Activated naive CD4-positive, alpha-beta T cell treated with anti-CD3 and anti-CD28 coated beads, Interleukin-2, amount 50 U/mL, for 72 hours (primary cell): Measurements from ENCODE around the gene CCDC88B. TPM values are rescaled to one million over a fixed set of nuclear protein-coding genes. Genes with fewer than 3 reads are reported as not detected.
A peak's percentile ranks its signal among the peaks of the same experiment; 100 is the strongest.

Experiments
- ATAC-seq, 2 donors: fragments of 150-1000 bp; cut with Tn5 transposase; 2 replicates each; pipeline ENCODE4 v1.10.0; 2021; ENCODE audit warnings: mild to moderate bottlenecking in 2 of 2, moderate library complexity in 2 of 2
- DNase-seq, 2 donors: peaks; one replicate each; pipeline ENCODE4 v3.0.0; 2021 to 2022; ENCODE audit warnings: low spot score in 2 of 2
- H3K27ac Mint-ChIP-seq, 2 donors: one replicate each; pipeline ENCODE4 v1.8.0; 2022; ENCODE audit warnings: mild to moderate bottlenecking in 2 of 2, mixed read lengths in 2 of 2
- H3K36me3 Mint-ChIP-seq, 2 donors: one replicate each; pipeline ENCODE4 v1.8.0; 2022; ENCODE audit warnings: mixed read lengths in 2 of 2
- H3K9me3 Mint-ChIP-seq, 2 donors: one replicate each; pipeline ENCODE4 v1.8.0; 2022; ENCODE audit warnings: mixed read lengths in 2 of 2
- total RNA-seq, 2 donors: library from RNA; stranded (reverse); gene quantifications; one replicate each; pipeline ENCODE4 v1.2.3, GENCODE V29; 2022

Gene CCDC88B
- total RNA-seq, 2 donors from 2014 or later: 75.0 to 103 TPM

DNA sequence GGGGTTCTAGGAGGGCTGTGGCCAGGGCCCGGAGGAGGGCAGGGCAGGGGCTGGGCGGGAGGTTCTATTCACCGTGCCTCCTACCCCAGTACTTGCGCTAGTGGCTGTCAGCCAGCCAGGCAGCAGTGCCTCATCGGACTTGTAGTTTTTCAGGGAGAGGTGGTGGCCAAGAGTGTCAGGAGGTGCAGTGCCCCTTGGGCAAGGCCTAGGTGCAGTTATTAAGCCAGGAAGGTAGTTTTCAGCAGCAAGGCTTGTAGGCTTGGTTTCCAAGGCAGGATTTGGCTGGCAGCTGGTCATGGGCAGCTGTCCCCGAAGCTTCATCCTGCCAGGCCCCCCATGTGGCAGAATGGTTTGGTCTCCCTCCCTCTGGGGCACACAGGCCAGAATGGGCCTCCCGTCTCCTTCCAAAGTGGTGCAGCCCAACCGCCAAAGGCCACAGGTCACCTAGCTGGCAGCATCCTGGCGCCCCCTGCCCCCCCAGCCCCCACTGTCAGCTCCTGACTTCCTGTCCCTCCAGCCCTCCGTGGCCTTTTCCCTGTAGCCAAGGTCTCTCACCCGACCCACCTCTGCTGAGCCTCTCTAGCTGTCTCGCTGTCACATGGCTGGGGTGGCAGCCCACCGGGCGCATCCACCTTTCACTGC lies 8.5 kb downstream of the CCDC88B start:
- DNase-seq (no peak), ATAC-seq (no peak)
- Mint-ChIP-seq H3K36me3 (no peaks in the 10 kb centered on the region), H3K9me3 (no peaks in the 10 kb centered on the region), H3K27ac (peak overlapping the region in 1 of 2 donors; percentile 36)

DNA sequence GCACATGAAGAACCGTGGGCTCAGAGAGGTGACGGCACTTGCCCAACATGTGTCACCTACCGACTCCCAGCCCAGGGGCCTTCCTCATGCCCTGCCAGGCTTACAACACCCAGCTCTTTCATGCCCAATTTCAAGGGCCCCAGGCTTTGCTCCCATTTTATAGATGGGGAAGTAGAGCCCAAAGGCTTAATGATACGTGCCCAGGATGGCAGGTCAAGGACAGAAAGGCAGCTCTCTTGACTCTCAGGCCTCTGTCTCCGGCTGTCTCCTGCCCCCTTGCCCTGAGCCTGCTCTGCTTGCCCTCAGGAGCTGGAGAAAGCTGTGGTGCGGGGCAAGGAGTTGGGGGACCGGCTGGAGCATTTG lies 9.0 kb downstream of the CCDC88B start:
- no peak for ATAC-seq
- Mint-ChIP-seq H3K27ac (peak overlapping the region in 1 of 2 donors; percentile 84), H3K9me3 (no peaks in the 10 kb centered on the region), H3K36me3 (no peaks in the 10 kb centered on the region)
- DNase-seq: no peak

DNA sequence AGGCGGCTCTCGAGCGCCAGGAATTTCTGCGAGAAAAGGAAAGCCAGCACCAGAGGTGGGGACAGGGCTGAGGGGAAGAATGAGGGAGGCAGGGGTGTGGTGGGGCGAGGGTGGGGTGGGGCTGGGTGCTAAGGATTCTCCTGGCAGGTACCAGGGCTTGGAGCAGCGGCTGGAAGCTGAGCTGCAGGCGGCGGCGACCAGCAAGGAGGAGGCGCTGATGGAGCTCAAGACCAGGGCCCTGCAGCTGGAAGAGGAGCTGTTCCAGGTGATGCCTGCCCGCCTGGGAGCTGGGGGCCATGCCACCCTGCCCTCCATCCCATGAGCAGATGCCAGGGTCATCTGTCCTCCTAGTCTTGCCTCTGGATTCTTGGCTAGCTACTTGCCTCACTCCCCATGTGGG lies 9.4 kb downstream of the CCDC88B start:
- no peak for ATAC-seq
- no peaks in the 10 kb centered on the region for H3K9me3 Mint-ChIP-seq
- H3K27ac Mint-ChIP-seq: peak overlapping the region in 1 of 2 donors; percentile 84

DNA sequence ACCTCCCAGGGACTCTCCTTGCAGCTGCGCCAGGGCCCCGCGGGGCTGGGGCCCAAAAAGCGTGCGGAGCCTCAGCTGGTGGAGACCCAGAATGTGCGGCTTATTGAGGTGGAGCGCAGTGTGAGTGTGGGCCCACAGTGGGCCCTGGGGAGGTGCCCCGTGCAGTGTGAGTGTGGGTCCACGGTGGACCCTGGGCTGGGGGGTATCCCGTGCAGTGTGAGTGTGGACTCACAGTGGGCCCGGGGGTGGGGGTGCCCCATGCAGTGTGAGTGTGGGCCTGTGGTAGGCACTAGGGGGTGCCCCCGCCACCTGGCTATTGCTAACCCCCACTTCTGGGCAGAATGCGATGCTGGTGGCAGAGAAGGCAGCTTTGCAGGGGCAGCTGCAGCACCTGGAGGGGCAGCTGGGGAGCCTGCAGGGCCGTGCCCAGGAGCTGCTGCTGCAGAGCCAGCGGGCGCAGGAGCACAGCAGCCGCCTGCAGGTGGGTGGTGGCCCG lies 11.2 kb downstream of the CCDC88B start:
- no peaks in the 10 kb centered on the region for H3K9me3 Mint-ChIP-seq
- ATAC-seq: no peak

More for the DNA sequence above, 9.4 kb downstream of the CCDC88B start:
- no peaks in the 10 kb centered on the region for H3K36me3 Mint-ChIP-seq
- DNase-seq: no peak

DNA sequence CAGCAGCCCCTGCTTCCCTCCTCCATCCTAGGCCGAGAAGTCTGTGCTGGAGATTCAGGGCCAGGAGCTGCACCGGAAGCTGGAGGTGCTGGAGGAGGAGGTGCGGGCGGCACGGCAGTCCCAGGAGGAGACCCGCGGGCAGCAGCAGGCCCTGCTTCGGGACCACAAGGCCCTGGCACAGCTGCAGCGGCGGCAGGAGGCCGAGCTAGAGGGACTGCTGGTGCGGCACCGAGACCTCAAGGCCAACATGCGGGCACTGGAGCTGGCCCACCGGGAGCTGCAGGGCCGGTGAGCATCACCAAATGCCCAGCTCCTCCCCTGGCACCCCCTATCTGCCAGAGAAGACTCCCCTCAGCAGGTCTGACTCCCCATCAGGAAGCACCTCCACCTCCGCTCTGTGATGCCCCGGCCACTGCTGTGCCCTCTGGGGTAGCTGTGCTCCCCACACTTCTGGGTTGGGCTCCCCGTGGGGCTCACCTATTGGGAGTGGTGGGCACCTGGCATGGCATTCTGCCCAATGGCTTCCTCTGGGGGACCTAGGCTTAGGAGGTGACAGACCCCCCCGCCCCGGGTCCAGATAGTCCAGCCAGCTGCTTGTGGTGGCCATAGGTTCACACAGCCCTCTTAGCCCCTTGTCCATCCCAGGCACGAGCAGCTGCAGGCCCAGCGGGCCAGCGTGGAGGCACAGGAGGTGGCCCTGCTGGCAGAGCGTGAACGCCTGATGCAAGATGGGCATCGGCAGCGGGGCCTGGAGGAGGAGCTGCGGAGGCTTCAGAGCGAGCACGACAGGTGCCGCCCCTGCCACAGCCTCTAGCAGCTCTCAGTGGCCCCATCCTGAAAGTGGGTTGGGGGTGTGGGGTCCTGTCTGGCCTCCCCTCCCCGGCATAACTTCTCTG lies 12.3 kb downstream of the CCDC88B start:
- no peaks in the 10 kb centered on the region for H3K9me3 Mint-ChIP-seq
- DNase-seq (no peak), ATAC-seq (no peak)
- no peak overlapping the region for H3K27ac Mint-ChIP-seq
- H3K36me3 Mint-ChIP-seq: no peaks in the 10 kb centered on the region

More for the DNA sequence above, 11.2 kb downstream of the CCDC88B start:
- H3K27ac Mint-ChIP-seq: no peak overlapping the region
- no peak for DNase-seq
- no peaks in the 10 kb centered on the region for H3K36me3 Mint-ChIP-seq

DNA sequence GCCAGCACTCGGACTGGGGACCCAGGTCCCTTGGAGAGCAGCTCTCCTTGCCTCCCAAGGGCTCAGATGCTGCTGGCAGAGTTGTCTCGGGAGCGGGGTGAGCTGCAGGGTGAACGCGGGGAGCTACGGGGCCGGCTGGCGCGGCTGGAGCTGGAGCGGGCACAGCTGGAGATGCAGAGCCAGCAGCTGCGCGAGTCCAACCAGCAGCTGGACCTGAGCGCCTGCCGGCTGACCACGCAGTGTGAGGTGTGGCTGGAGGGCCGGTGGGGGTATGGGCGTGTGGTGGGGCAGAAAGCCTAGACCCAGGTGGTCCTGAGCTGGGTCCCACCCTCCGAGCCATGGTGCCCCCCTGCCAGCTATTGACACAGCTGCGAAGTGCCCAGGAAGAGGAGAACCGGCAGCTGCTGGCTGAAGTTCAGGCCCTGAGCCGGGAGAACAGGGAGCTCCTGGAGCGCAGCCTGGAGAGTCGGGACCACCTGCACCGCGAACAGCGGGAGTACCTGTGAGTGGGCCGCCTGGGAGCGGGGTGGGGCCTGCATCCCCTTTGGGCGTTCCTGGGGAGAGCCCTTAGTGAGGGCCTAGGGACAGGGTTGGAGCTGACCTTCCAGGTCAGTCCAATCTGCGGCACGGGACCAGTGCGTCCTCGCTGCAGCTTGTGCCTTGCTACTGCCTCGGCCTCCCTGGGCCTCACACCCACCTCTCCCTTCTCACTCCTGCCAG lies 13.2 kb downstream of the CCDC88B start:
- ATAC-seq: no peak
- Mint-ChIP-seq H3K27ac (no peak overlapping the region), H3K36me3 (no peaks in the 10 kb centered on the region), H3K9me3 (no peaks in the 10 kb centered on the region)
- DNase-seq: no peak

DNA sequence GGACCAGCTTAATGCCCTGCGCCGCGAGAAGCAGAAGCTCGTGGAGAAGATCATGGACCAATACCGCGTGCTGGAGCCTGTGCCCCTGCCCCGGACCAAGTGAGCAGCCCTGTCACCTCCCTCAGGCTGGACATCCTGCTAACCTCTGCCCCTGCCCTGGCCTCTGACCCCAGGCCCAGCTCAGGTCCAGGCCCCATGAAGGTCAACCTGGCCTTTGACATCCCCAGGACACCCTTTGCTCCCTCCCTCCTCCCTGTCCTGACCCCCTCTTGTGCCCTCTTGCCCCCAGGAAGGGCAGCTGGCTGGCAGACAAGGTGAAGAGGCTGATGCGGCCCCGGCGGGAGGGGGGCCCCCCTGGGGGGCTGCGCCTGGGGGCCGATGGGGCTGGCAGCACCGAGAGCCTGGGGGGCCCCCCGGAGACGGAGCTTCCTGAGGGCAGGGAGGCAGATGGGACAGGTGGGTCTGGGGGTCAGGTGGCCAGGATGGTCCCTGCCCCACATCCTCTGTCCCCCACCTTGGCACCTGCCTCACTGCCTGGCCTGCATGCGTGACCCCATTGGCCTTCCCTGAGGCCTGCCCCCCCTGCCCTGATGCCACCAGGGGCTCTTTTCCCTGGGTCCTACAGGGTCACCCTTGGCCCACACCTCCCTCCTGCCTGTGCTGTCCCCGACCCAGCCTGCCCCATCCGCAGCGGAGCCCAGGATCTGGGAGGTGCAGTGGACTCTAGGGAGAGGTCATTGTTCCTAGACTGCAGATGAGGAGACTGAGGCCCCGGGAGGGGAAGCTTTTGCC lies 13.9 kb downstream of the CCDC88B start:
- H3K27ac Mint-ChIP-seq: no peak overlapping the region
- ATAC-seq (no peak), DNase-seq (no peak)
- no peaks in the 10 kb centered on the region for H3K9me3 Mint-ChIP-seq
- H3K36me3 Mint-ChIP-seq: no peaks in the 10 kb centered on the region

DNA sequence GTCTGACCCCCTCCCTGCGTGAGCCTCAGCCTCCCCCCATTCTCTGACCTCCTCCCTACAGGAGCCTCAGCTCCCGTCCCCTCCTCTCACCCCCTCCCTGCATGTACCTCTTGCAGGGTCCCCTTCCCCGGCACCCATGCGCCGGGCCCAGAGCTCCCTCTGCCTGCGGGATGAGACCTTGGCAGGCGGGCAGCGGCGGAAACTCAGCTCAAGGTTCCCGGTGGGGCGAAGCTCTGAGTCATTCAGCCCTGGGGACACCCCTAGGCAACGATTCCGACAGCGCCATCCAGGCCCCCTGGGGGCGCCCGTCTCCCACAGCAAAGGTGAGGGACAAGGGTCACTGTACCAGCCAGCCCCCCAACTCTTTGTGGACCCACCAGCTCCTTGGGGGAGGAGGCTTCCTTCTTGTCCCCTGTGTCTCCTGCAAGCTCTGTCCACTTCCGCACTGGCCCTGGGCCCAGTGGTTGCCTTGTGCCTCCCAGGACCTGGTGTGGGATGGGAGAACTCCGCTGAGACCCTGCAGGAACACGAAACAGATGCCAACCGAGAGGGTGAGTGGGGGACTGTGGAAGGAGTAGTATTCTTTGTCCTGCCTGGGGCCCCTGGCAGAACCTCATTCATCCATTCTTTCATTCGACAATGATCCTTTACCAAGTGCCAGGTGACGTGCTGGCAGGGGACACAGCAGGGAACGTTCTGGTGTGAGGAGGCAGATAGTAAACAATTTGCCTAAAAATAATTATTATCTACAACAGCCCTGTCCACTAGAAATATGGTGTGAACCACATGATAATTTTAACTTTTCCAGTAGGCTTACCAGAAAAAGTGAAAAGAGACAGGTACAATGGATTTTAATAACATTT lies 15.3 kb downstream of the CCDC88B start:
- Mint-ChIP-seq H3K9me3 (no peaks in the 10 kb centered on the region), H3K36me3 (peaks cover 9% of the 10 kb centered on the region in 2 donors), H3K27ac (no peak overlapping the region)
- peak in 1 of 2 donors; percentile 31 for ATAC-seq
- no peak for DNase-seq

DNA sequence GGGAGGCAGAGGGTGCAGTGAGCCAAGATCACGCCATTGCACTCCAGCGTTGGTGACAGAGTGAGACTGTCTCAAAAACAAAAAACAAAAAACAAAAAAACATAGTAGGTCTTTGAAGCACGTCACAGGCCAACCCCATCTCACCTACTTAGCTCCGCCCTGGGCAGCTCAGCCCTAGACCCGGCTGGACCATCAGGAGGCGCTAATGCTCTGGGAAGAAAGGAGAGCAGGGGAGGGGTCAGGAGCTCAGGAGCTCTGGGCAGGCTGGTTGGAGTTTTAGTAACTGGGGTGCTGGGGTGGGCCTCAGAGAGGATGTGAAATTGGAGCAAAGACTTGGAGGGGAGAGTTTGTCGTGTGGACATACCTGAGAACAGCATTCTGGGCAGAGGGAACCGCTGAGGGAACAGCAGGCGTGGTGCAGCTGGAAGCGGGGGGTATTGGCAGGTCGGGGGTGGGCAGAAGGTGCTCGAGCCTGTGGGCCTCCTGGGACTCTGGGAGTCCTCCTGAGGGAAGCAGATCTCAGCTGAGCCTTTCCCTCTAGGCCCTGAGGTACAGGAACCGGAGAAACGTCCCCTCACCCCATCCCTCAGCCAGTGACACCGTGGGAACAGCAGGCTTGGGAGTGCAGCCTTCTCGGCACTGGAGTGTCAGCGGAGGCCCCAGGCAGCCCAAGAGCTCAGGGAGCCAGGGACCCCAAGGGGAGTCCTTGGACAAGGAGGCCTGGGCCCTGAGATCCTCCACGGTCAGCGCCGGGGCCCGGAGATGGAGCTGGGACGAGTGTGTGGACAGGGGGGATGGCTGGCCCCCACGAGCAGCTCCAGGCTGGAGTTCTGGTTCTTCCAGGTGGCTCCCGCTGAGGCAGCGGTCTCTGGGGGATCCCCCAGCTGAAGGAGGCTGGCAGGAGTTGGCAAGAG lies 16.8 kb downstream of the CCDC88B start:
- DNase-seq (peak in 1 of 2 donors; percentile 75), ATAC-seq (peak in 1 of 2 donors; percentile 29)
- Mint-ChIP-seq H3K27ac (peak overlapping the region in 1 of 2 donors; percentile 31), H3K36me3 (peaks cover 10 to 19% of the 10 kb centered on the region in 2 donors), H3K9me3 (no peaks in the 10 kb centered on the region)

DNA sequence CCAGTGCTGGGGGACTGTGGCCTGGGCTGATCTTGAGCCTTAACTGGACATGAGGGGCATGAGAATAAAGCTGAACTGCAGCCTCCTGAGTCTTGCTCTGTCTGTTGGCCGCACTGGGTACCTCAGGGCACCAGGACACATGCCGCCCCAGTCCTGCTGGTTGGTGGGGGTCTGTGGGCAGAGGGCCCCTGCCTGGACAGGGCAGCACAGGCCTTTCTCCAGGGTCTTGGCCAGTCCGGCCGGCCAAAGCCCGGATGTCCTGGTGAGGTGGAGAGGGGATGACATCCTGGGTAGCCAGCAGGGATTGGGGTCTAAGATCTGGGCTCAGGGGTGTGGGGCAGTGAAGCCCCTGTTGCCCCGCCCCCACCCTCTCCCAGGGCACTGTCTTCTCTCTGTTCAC lies 17.4 kb downstream of the CCDC88B start:
- peaks cover 10 to 19% of the 10 kb centered on the region in 2 donors for H3K36me3 Mint-ChIP-seq
- no peaks in the 10 kb centered on the region for H3K9me3 Mint-ChIP-seq
- no peak for DNase-seq
- no peak for ATAC-seq
- peak overlapping the region; percentile 54 to 85 for H3K27ac Mint-ChIP-seq

DNA sequence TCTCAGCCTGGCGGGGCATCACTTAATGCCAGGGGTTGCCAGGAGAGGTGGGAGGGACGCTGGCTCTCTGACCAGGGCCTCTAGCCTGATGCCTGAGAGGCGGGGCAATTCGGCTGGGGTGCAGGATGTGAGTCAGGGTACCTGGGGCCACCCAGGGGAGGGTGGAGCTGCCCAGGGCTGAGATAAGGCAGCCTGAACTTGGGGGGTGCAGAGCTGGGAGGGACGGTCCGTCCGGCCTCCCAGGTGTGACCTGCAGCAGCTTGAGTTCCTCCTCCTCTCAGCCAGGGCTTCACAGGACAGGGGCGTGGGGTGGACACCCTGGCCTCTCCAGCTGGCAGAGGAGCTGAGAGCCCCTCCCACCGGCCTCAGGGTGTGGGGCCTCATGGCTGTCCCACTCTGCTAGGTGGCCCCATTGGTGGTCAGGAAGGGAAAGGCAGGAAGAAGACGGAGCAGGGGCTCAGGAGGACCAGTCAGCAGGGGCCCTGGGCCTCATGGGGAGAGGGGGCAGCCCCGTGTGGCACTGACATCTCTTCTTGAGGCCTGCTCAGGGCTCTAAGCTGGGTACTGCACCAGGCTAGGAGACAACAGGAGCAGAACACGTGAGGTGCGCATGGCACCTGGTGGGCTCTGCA lies 18.0 kb downstream of the CCDC88B start:
- Mint-ChIP-seq H3K9me3 (no peaks in the 10 kb centered on the region), H3K27ac (peak overlapping the region; percentile 54 to 85), H3K36me3 (peaks cover 10 to 19% of the 10 kb centered on the region in 2 donors)
- DNase-seq (peak; percentile 60 to 68), ATAC-seq (peak; percentile 60 to 62)

DNA sequence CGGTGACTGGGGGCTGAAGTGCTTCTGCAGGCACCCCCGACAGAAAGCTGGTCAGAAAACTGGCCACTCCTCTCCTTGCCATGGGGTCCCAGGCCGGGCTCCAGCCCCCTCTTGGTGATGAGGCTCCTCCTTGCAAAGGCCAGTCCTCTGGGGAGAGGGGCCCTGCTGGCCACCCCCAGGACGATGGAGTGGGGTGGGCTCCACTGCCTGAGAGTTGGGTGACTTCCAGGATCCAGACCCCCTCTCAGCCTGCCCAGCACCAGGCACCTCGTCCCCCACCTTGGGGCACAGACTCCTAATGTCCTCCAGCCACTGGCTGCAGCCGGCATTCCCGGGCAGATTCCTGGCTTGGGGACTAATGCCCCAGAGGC lies 18.5 kb downstream of the CCDC88B start:
- DNase-seq (no peak), ATAC-seq (no peak)
- peaks cover 10 to 19% of the 10 kb centered on the region in 2 donors for H3K36me3 Mint-ChIP-seq
- H3K9me3 Mint-ChIP-seq: no peaks in the 10 kb centered on the region
- H3K27ac Mint-ChIP-seq: peak overlapping the region in 1 of 2 donors; percentile 54

DNA sequence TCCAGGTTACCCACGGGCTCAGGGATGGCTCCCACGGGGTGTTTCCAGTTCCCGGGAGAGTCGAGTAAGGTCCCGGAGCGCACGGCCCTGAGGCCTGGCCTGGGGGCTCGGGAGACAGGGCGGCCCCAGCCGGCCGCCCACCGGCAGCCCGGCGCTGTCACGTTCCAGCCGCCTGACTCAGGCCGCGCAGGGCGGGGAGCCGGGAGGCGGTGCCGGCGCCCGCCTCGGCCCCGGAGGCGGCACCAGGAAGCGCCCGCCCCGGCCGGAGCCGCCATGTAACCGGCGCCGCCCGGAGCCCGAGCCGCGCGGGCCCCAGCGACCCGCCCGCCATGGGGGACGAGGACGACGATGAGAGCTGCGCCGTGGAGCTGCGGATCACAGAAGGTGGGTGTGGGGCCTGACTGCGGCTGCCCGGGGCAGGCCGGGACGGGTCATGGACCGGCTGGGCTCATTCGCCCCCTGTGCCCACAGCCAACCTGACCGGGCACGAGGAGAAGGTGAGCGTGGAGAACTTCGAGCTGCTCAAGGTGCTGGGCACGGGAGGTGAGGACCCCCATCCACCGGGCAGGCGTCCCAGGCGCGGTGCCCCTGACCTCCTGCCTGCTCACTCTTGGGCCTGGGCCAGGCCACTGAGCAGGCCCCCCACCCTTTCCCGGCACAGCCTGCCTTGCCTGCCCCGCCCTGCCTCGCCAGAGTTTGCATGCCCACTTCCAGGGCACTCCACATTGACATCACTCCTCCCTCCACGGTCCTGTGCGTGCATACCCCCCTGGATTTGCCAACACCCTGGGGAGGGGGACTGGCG lies 19.1 kb downstream of the CCDC88B start, which contains the start of gene RPS6KA4:
Gene RPS6KA4, plus strand, starts transcription at position 256 of the 805 bp plus-strand sequence. Its CDS starts 74 bp downstream, at position 330.
- DNase-seq: peak; percentile 69 to 79
- peak within 1 kb of the TSS; percentile 54 to 85 for H3K27ac Mint-ChIP-seq
- ATAC-seq: peak; percentile 80
- H3K9me3 Mint-ChIP-seq: no peaks in the 10 kb centered on the region
- peaks cover 10 to 19% of the 10 kb centered on the region in 2 donors for H3K36me3 Mint-ChIP-seq
